Adrenal gland (tissue), 12 donors: ENCODE data around the gene ARMC6. TPM values are rescaled to one million over a fixed set of nuclear protein-coding genes. Genes with fewer than 3 reads are reported as not detected.
A peak's percentile ranks its signal among the peaks of the same experiment; 100 is the strongest.

Experiments used
- DNase-seq, 7 donors: peaks; one replicate each; pipeline ENCODE4 v3.0.0-alpha.2; 2019 to 2020
- H3K27ac ChIP-seq, 5 donors: fragments of 200-600 bp; sonication (generic) in 4 of 5; 1 replicate in 3 of 5; 2 replicates in 2 of 5; pipeline versions ENCODE4 v1.5.1 to v1.8.0; 2016 to 2020; ENCODE audit warnings: mild to moderate bottlenecking in 1 of 5
- H3K27me3 ChIP-seq: fragments of 200-600 bp; 2 replicates; pipeline ENCODE4 v1.8.0; 2021
- H3K36me3 ChIP-seq, 2 donors: fragments of 200-600 bp; replicated peaks in 1 of 2; 1 replicate in 1 of 2; 2 replicates in 1 of 2; pipeline versions ENCODE4 v1.5.1 to v1.8.0; 2018 to 2022
- H3K4me1 ChIP-seq, 2 donors: fragments of 200-600 bp; replicated peaks in 1 of 2; 1 replicate in 1 of 2; 2 replicates in 1 of 2; pipeline versions ENCODE4 v1.5.1 to v1.8.0; 2018 to 2021
- H3K4me3 ChIP-seq, 4 donors: fragments of 200-600 bp; sonication (generic) in 3 of 4; one replicate each; pipeline ENCODE4 v1.5.1; 2016 to 2018
- H3K9me3 ChIP-seq, 3 donors: fragments of 200-600 bp; sonication (generic) in 1 of 3; replicated peaks in 1 of 3; 1 replicate in 2 of 3; 2 replicates in 1 of 3; pipeline versions ENCODE4 v1.5.1 to v1.8.0; 2016 to 2021
- CTCF ChIP-seq, 6 experiments: fragments of 450-650 bp in 4 of 6; fragments of 200-600 bp in 2 of 6; sonication (generic) in 1 of 6; IDR thresholded peaks; 1 replicate in 5 of 6; 2 replicates in 1 of 6; pipeline versions ENCODE4 v1.5.1 to v1.8.0; 2016 to 2021; ENCODE audit warnings: antibody characterized with exemption in 6 of 6, mild to moderate bottlenecking in 2 of 6, moderate library complexity in 1 of 6
- POLR2A ChIP-seq, 2 donors: fragments of 450-650 bp; IDR thresholded peaks; one replicate each; pipeline ENCODE4 v1.6.1; 2017; ENCODE audit warnings: antibody characterized with exemption in 2 of 2, mild to moderate bottlenecking in 2 of 2, moderate library complexity in 1 of 2
- whole genome bisulfite sequencing, 4 donors: extraction: QIAGEN DNeasy Blood & Tissue Kit in 2 of 4; methylation state at CpG; one replicate each; pipeline versions ENCODE4 v1.1.5 to v1.1.7; 2013 to 2017; 5-methylcytosine and 5-hydroxymethylcytosine counted together
- intact Hi-C, 2 donors: fragments of 100-400 bp; cut with DNase I; formaldehyde crosslinking; loops; one replicate each; pipeline versions ENCODE4 v1.14.1 to v1.15.0; 2022 to 2023
- polyA plus RNA-seq, 3 donors: library from polyadenylated mRNA; stranded (reverse); fragments of 200-250 nt in 2 of 3; fragments of 350-450 nt in 1 of 3; fragmentation: Illumina TruSeq in 1 of 3; extraction: RNeasy Lipid Tissue Mini Kit (QIAGEN cat#74804) in 1 of 3; gene quantifications; one replicate each; pipeline ENCODE4 v1.2.3, GENCODE V29; 2013 to 2014
- total RNA-seq, 9 donors: library from RNA; depleted of rRNA in 4 of 9; stranded (reverse); fragments of >200 nt in 4 of 9; fragments of 120-200 nt in 1 of 9; fragmentation: NEBNext Ultra II Directional in 1 of 9; extraction: Animal tissue kit (Norgen Biotek cat#: 25700) in 1 of 9; gene quantifications; one replicate each; pipeline versions ENCODE4 v1.1.0 to v1.2.4, GENCODE V29; 2013 to 2023
- donor health status: healthy with polysubstance abuse.
- donor health status: Bipolar disorder and iron deficiency.
- donor health status: DM: yes; HTN: yes; CAD: no.
- donor health status: DM: no; HTN: no; CAD: no.
- donor health status: DM: no; HTN: no; CAD: no.
- donor health status: DM: yes; HTN: yes; CAD: no.

Gene ARMC6
- total and polyA plus RNA-seq, 12 donors = 16.7 to 39.3 (median 27.2) TPM

DNA sequence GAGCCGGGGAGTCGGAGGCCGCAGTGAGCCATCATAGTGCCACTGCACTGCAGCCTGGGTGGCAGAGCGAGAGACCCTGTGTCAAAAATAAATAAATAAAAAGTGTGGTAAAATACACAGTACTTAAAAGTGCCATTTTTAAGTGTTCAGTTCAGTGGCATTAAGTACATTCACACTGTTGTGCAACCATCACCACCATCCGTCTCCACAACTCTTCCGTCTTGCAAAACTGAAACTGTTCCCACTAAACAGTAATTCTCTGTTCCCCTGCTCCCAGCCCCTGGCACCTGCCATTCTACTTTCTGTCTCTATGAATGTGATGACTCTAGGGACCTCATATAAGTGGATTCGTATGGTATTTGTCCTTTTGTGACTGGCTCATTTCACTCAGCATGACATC, 43.7 kb downstream of the ARMC6 start:
- DNase-seq = no peak
- H3K9me3 ChIP-seq = no peaks in the 10 kb centered on the region
- no peaks in the 10 kb centered on the region for H3K36me3 ChIP-seq
- H3K27me3 ChIP-seq = no peaks in the 10 kb centered on the region
- no peak overlapping the region for H3K27ac ChIP-seq
- no peak for TF ChIP-seq POLR2A (IDR thresholded peaks at IDR 0.05)
- H3K4me3 ChIP-seq = no peak overlapping the region
- WGBS, 4 donors = 86 to 92% (median 90%) methylated on average over 7 of the region's 7 CpGs
- intact Hi-C loops = no loop called here
- no peaks in the 10 kb centered on the region for H3K4me1 ChIP-seq

- TF ChIP-seq POLR2A (IDR thresholded peaks at IDR 0.05) (no peak), CTCF (IDR thresholded peaks at IDR 0.05) (no peak)
- Histone ChIP-seq H3K27ac (no peak overlapping the region), H3K36me3 (no peaks in the 10 kb centered on the region), H3K27me3 (no peaks in the 10 kb centered on the region), H3K4me1 (no peaks in the 10 kb centered on the region), H3K4me3 (no peak overlapping the region), H3K9me3 (no peaks in the 10 kb centered on the region)
- DNase-seq = no peak
- WGBS, 4 donors = 91 to 97% (median 93%) methylated on average over 6 of the region's 6 CpGs
- intact Hi-C loops = no loop called here
Observed at GRCh38 chr19:19078801-19079200, 45.4 kb downstream of the ARMC6 start.

GRCh38 chr19:19079571-19079970, 46.2 kb downstream of the ARMC6 start:
- no peak for DNase-seq
- no peak overlapping the region for H3K27ac ChIP-seq
- intact Hi-C loops = no loop called here
- no peak for TF ChIP-seq POLR2A (IDR thresholded peaks at IDR 0.05)
- no peak for TF ChIP-seq CTCF (IDR thresholded peaks at IDR 0.05)
- H3K4me3 ChIP-seq = no peak overlapping the region
- 96 to 100% (median 100%) methylated on average over 1 of the region's 1 CpG for WGBS, 4 donors
- H3K9me3 ChIP-seq = no peaks in the 10 kb centered on the region
- H3K36me3 ChIP-seq = no peaks in the 10 kb centered on the region
- no peaks in the 10 kb centered on the region for H3K27me3 ChIP-seq
- no peaks in the 10 kb centered on the region for H3K4me1 ChIP-seq

- peak in 3 of 7 donors; percentile 17 to 82 (median 53) for DNase-seq
- intact Hi-C loops = no loop called here
- H3K4me3 ChIP-seq = no peak overlapping the region
- WGBS, 4 donors = 85 to 92% (median 87%) methylated on average over 10 to 16 of the region's 16 CpGs
- H3K4me1 ChIP-seq = no peaks in the 10 kb centered on the region
- H3K27me3 ChIP-seq = no peaks in the 10 kb centered on the region
- H3K36me3 ChIP-seq = no peaks in the 10 kb centered on the region
- no peaks in the 10 kb centered on the region for H3K9me3 ChIP-seq
- peak overlapping the region in 2 of 5 donors; percentile 30 to 47 for H3K27ac ChIP-seq
- TF ChIP-seq POLR2A (IDR thresholded peaks at IDR 0.05) (no peak), CTCF (IDR thresholded peaks at IDR 0.05) (no peak)
Observed at GRCh38 chr19:19081642-19082151, 48.3 kb downstream of the ARMC6 start.
